Mesothelial cell of epicardium (in vitro differentiated cells): ENCODE measurements around the gene CCDC80. TPM values are rescaled to one million over a fixed set of nuclear protein-coding genes. Genes with fewer than 3 reads are reported as not detected.

Experiments used
- DNase-seq, 2 experiments: peaks; one replicate each; pipeline ENCODE4 v3.0.0; 2021; ENCODE audit warnings: low spot score in 2 of 2; ENCODE audit not compliant: unreplicated experiment in 2 of 2
- H3K27ac Mint-ChIP-seq: 2 replicates; pipeline ENCODE4 v1.8.0; 2021; ENCODE audit warnings: mixed read lengths
- H3K27me3 Mint-ChIP-seq: 2 replicates; pipeline ENCODE4 v1.8.0; 2021; ENCODE audit warnings: low read depth, mixed read lengths
- H3K36me3 Mint-ChIP-seq: 2 replicates; pipeline ENCODE4 v1.8.0; 2021; ENCODE audit warnings: mixed read lengths
- H3K4me1 Mint-ChIP-seq: 2 replicates; pipeline ENCODE4 v1.8.0; 2021; ENCODE audit warnings: mixed read lengths
- H3K4me3 Mint-ChIP-seq: 2 replicates; pipeline ENCODE4 v1.8.0; 2021; ENCODE audit warnings: mild to moderate bottlenecking, moderate library complexity, mixed read lengths
- H3K9me3 Mint-ChIP-seq: 2 replicates; pipeline ENCODE4 v1.8.0; 2021; ENCODE audit warnings: mixed read lengths
- CTCF ChIP-seq: fragments of 200-600 bp; sonication (generic); IDR thresholded peaks from one replicate; pipeline ENCODE4 v1.5.0; 2021; ENCODE audit warnings: antibody characterized with exemption; ENCODE audit not compliant: unreplicated experiment
- total RNA-seq: library from RNA; stranded (reverse); gene quantifications from 3 replicates; pipeline ENCODE4 v1.2.1, GENCODE V29; 2021

CCDC80 gene
- total RNA-seq, 1 donor from 2014 or later: 134 TPM

GRCh38 chr3:112687616-112688015, 46.7 kb upstream of the CCDC80 start:
- Mint-ChIP-seq H3K4me3 (no peak overlapping the region), H3K27me3 (no peaks in the 10 kb centered on the region), H3K36me3 (no peaks in the 10 kb centered on the region), H3K4me1 (peaks cover 31% of the 10 kb centered on the region), H3K9me3 (peaks cover 4% of the 10 kb centered on the region), H3K27ac (peak overlapping the region; percentile 47)
- no peak for TF ChIP-seq CTCF
- DNase-seq: no peak

GRCh38 chr3:112687211-112687610, 46.3 kb upstream of the CCDC80 start:
- H3K27ac Mint-ChIP-seq: peak overlapping the region; percentile 47

GRCh38 chr3:112685956-112686799, 45.2 kb upstream of the CCDC80 start:
- DNase-seq: no peak
- H3K36me3 Mint-ChIP-seq: no peaks in the 10 kb centered on the region
- no peak for TF ChIP-seq CTCF
- peaks cover 38% of the 10 kb centered on the region for H3K4me1 Mint-ChIP-seq
- H3K4me3 Mint-ChIP-seq: no peak overlapping the region
- H3K27me3 Mint-ChIP-seq: no peaks in the 10 kb centered on the region
- no peaks in the 10 kb centered on the region for H3K9me3 Mint-ChIP-seq
- H3K27ac Mint-ChIP-seq: no peak overlapping the region

More at GRCh38 chr3:112687211-112687610, 46.3 kb upstream of the CCDC80 start:
- Mint-ChIP-seq H3K36me3 (no peaks in the 10 kb centered on the region), H3K9me3 (peaks cover 2% of the 10 kb centered on the region), H3K4me1 (peaks cover 31% of the 10 kb centered on the region), H3K27me3 (no peaks in the 10 kb centered on the region), H3K4me3 (no peak overlapping the region)
- no peak for DNase-seq
- no peak for TF ChIP-seq CTCF

- Mint-ChIP-seq H3K27ac (no peak overlapping the region), H3K36me3 (no peaks in the 10 kb centered on the region), H3K4me3 (no peak overlapping the region), H3K4me1 (peaks cover 38% of the 10 kb centered on the region), H3K27me3 (no peaks in the 10 kb centered on the region), H3K9me3 (no peaks in the 10 kb centered on the region)
- no peak for TF ChIP-seq CTCF
- DNase-seq: no peak
Measured at GRCh38 chr3:112685420-112685819, 44.5 kb upstream of the CCDC80 start.

GRCh38 chr3:112682361-112682760, 41.4 kb upstream of the CCDC80 start:
- H3K4me1 Mint-ChIP-seq: peaks cover 20% of the 10 kb centered on the region

More at GRCh38 chr3:112682361-112682760, 41.4 kb upstream of the CCDC80 start:
- H3K27me3 Mint-ChIP-seq: no peaks in the 10 kb centered on the region
- no peak overlapping the region for H3K27ac Mint-ChIP-seq
- no peak overlapping the region for H3K4me3 Mint-ChIP-seq
- no peaks in the 10 kb centered on the region for H3K9me3 Mint-ChIP-seq
- no peaks in the 10 kb centered on the region for H3K36me3 Mint-ChIP-seq
- TF ChIP-seq CTCF: no peak
- DNase-seq: no peak
